Activated naive CD8-positive, alpha-beta T cell treated with anti-CD3 and anti-CD28 coated beads, Interleukin-2, amount 50 U/mL, for 16 hours (primary cell): ENCODE measurements around the gene ZNF83.
"Not testable (repeated sequence)": the region's sequence is repeated elsewhere in the genome, so short reads cannot be mapped to it uniquely, and the experiment has no call there.

Experiments
- DNase-seq: peaks from one replicate; pipeline ENCODE4 v3.0.0-alpha.2; 2020; ENCODE audit warnings: low read depth, low spot score

Gene ZNF83

DNA sequence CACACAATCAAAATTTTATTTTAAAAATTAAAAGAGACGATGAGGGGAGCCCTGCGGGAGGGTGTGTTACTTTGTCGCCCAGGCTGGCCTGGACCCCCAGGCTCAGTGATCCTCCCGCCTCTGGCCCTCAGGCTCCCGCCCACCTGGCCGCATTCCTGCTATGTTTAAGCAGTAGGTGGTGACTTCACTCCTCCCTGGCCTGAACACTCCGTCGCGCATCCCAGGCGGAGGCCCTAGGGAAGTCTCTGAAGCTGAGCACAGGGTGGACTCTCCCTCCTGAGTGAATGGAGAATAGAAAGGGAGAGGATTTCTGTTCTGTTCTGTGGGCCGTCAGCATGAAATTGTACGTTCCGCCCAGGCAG is 68.5 kb downstream of the ZNF83 start:
- not testable (repeated sequence) for DNase-seq

DNA sequence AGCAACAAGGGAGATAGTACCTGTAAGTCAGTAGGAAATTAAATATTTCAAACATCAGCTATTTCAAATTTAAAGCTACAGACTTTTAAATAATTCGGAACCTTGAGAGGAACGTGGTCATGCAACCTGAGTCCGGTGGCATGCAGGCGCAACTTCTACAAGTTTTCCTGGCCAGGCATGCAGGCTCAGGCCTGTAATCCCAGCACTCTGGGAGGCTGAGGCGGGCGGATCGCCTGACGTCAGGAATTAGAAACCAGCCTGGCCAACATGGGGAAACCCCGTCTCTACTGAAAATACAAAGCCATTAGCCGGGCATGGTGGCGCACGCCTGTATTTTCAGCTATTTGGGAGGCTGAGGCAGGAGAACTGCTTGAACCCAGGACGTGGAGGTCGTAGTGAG is 70.2 kb downstream of the ZNF83 start:
- no peak for DNase-seq

- DNase-seq, result no peak
These were observed 71.6 kb downstream of the ZNF83 start for GRCh38 chr19:52566588-52566987.

GRCh38 chr19:52566121-52566520 is 72.0 kb downstream of the ZNF83 start:
- no peak for DNase-seq
